ENCODE results near the gene ZGPAT. TPM values are rescaled to one million over a fixed set of nuclear protein-coding genes. Genes with fewer than 3 reads are reported as not detected.

The ZGPAT gene
- total and polyA plus RNA-seq, 10 of the 15 experiments (the other 5 are each of a cell fraction or from before 2014, with no cell fraction given) = 0.58 to 52.9 (median 18.0) TPM

DNA sequence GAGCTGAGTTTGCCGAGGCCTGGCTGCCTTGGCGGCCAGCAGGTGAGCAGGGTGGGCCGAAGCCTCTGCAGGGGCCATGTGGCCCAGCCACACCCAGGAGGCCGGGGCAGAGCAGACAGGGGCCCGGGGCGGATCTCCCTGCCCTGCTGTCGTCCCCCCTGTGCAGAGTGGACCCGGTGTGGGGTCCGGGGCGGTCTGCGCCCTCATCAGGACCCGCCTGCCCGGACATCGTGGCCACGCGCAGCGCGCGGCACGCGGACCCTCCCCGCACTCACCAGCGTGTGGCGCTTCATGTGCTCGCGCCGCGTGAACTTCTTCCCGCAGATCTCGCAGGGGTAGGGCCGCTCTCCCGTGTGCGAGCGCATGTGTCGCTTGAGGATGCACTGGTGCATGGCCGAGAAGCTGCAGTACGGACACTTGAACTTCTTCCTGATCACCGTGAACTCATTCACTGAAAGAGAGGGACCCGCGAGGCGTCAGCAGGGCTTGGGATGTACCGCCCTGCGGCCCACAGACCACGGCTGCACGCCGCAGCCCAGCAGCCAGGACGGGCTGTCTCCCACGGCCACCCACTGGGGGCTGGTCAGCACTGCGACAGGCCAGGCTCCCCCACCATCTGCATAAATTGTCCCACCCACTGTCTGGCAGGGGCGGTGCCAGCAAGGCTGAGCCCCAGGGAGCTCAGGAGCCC is 44.7 kb downstream of the ZGPAT start:
- RAD21 ChIA-PET (ENCODE audit: unreplicated experiment) = no interaction called here
- WGBS (ENCODE audit: insufficient coverage, insufficient replicate concordance, low lambda C conversion rate, missing lambda C conversion rate) = 85% methylated on average over 46 of the region's 50 CpGs
- Histone ChIP-seq H3K36me3 (ENCODE audit: control insufficient read depth in 2 of 2, insufficient read depth in 2 of 2, low read length in 1 of 2) (no peaks in the 10 kb centered on the region), H3K9ac (ENCODE audit: control insufficient read depth, insufficient read depth, low read length) (no peak overlapping the region), H4K20me1 (ENCODE audit: control insufficient read depth, insufficient read depth) (no peaks in the 10 kb centered on the region), H3K27ac (ENCODE audit: control insufficient read depth, insufficient read depth) (no peak overlapping the region), H3K27me3 (replicated peaks in 1 of 2; ENCODE audit: control insufficient read depth in 2 of 2, insufficient read depth in 2 of 2, low read length in 1 of 2) (peaks cover 0 to 2% of the 10 kb centered on the region in 2 experiments; a peak in 1 of 4 replicates), H3K4me2 (ENCODE audit: control insufficient read depth, insufficient read depth) (no peak overlapping the region), H2AFZ (ENCODE audit: control insufficient read depth, low read depth, low read length) (no peak overlapping the region), H3K9me3 (replicated peaks; ENCODE audit: control insufficient read depth, insufficient read depth, low read length) (no peaks in the 10 kb centered on the region), H3K4me3 (no peak overlapping the region), H3K4me1 (ENCODE audit: control insufficient read depth, insufficient read depth, low read length) (no peaks in the 10 kb centered on the region), H3K79me2 (ENCODE audit: control insufficient read depth, insufficient read depth, low read length) (no peaks in the 10 kb centered on the region)
- TF ChIP-seq IRF4 (IDR thresholded peaks at IDR 0.05; ENCODE audit: low read depth, low read length) (no peak), FOS (IDR thresholded peaks at IDR 0.05; ENCODE audit: borderline replicate concordance, extremely low read depth, insufficient read length) (no peak), SMAD5 (IDR thresholded peaks at IDR 0.05; ENCODE audit: low read depth) (no peak), NBN (IDR thresholded peaks at IDR 0.05) (no peak), BMI1 (IDR thresholded peaks at IDR 0.05; ENCODE audit: borderline replicate concordance) (no peak), RELB (IDR thresholded peaks at IDR 0.05; ENCODE audit: low read depth) (no peak), RB1 (IDR thresholded peaks at IDR 0.05; ENCODE audit: borderline replicate concordance) (no peak)
- SMC1A ChIA-PET (ENCODE audit: uncharacterized antibody, unreplicated experiment) = no interaction called here
- FAIRE-seq (no peak), DNase-seq (ENCODE audit: low read depth, low spot score) (no peak), ATAC-seq (peak; percentile 17; the same call in 1 of the 3 replicates)
- in situ Hi-C loops (cut with MboI) (no loop called here), intact Hi-C loops (cut with micrococcal nuclease; ENCODE audit: unreplicated experiment) (no loop called here)
- POLR2A ChIA-PET = no interaction called here
- no TSS peak for BruUV-seq (replicated peaks)
- CTCF ChIA-PET = no interaction called here

Data from GM12878 (cell line).